HepG2 (cell line): ENCODE data around the gene MTHFS. TPM values are rescaled to one million over a fixed set of nuclear protein-coding genes. Genes with fewer than 3 reads are reported as not detected.

Experiments
- ATAC-seq: fragments of 200-7000 bp; cut with Tn5 transposase; 3 replicates; pipeline ENCODE4 v1.9.1; 2020; ENCODE audit warnings: mild to moderate bottlenecking, moderate library complexity
- BruUV-seq: library from RNA; stranded (reverse); fragments of 400-500 nt; replicated peaks from 2 replicates; lab custom pipeline; 2021; lab: Mats Ljungman, UMichigan
- CTCF ChIA-PET: fragments of 300-600 bp; formaldehyde crosslinking; extraction: SDS; loops from one replicate; lab custom pipeline; 2021; ENCODE audit warnings: low total read pairs, inconsistent platforms, low intra/inter-chr PET ratio; lab: Yijun Ruan, JAX
- POLR2A ChIA-PET: fragments of 350-600 bp; sonication (Branson Sonifier 250); formaldehyde crosslinking; loops from one replicate; lab custom pipeline; 2020; ENCODE audit warnings: antibody characterized with exemption, inconsistent platforms; lab: Yijun Ruan, JAX
- DNase-seq: peaks from one replicate; pipeline ENCODE4 v3.0.0-alpha.2; 2015; ENCODE audit warnings: low spot score
- FAIRE-seq: peaks from 3 replicates; lab custom pipeline; 2011; peaks lifted over from hg19 to GRCh38; lab: Jason Lieb, UNC
- H2AFZ ChIP-seq: one replicate; pipeline ENCODE4 v1.6.1; 2011; ENCODE audit warnings: low read length, inconsistent platforms
- H3K27ac ChIP-seq: fragments of 300-600 bp; 3 replicates; pipeline ENCODE4 v1.8.0; 2011; ENCODE audit warnings: mixed run types, mild to moderate bottlenecking, mixed read lengths, low read length, inconsistent platforms; ENCODE audit not compliant: insufficient read depth; ENCODE audit errors: extremely low read length
- H3K27me3 ChIP-seq, 2 experiments: fragments of 200-600 bp in 1 of 2; 2 replicates in 1 of 2; 3 replicates in 1 of 2; pipeline versions ENCODE4 v1.6.0 to v1.8.0; 2011; ENCODE audit warnings: low read length in 2 of 2, mild to moderate bottlenecking in 2 of 2, moderate library complexity in 2 of 2, inconsistent platforms in 1 of 2; ENCODE audit not compliant: insufficient read depth in 2 of 2, control insufficient read depth in 1 of 2
- H3K36me3 ChIP-seq, 2 experiments: fragments of 200-600 bp in 1 of 2; replicated peaks in 1 of 2; 2 replicates in 1 of 2; 3 replicates in 1 of 2; pipeline versions ENCODE4 v1.5.1 to v1.8.0; 2011; ENCODE audit warnings: low read length in 2 of 2, inconsistent platforms in 1 of 2; ENCODE audit not compliant: insufficient read depth in 2 of 2, control insufficient read depth in 1 of 2
- H3K4me1 ChIP-seq: 2 replicates; pipeline ENCODE4 v1.5.1; 2012; ENCODE audit warnings: low read length, inconsistent platforms; ENCODE audit not compliant: insufficient read depth
- H3K4me2 ChIP-seq: 2 replicates; pipeline ENCODE4 v1.6.0; 2011; ENCODE audit warnings: low read depth, low read length, inconsistent platforms
- H3K4me3 ChIP-seq, 3 experiments: fragments of 200-600 bp in 1 of 3; sonication (generic), shearing (Covaris generic) in 1 of 3; replicated peaks in 1 of 3; 2 replicates each; pipeline ENCODE4 v1.5.1; 2011 to 2016; ENCODE audit warnings: low read length in 3 of 3, inconsistent platforms in 2 of 3, low read depth in 2 of 3, mild to moderate bottlenecking in 2 of 3, control low read depth in 1 of 3, mixed read lengths in 1 of 3; ENCODE audit not compliant: insufficient read depth in 1 of 3
- H3K79me2 ChIP-seq: one replicate; pipeline ENCODE4 v1.6.1; 2011; ENCODE audit warnings: low read length, inconsistent platforms; ENCODE audit not compliant: insufficient read depth
- H3K9ac ChIP-seq: 2 replicates; pipeline ENCODE4 v1.6.0; 2011; ENCODE audit warnings: mild to moderate bottlenecking, low read depth, low read length, inconsistent platforms; ENCODE audit not compliant: insufficient read depth
- H3K9me3 ChIP-seq: 2 replicates; pipeline ENCODE4 v1.5.1; 2012; ENCODE audit warnings: mild to moderate bottlenecking, low read length
- H4K20me1 ChIP-seq: 2 replicates; pipeline ENCODE4 v1.6.0; 2011; ENCODE audit warnings: inconsistent platforms, mild to moderate bottlenecking, low read length, moderate library complexity; ENCODE audit not compliant: insufficient read depth
- CBX5 ChIP-seq: sonication (generic); formaldehyde crosslinking; IDR thresholded peaks from 2 replicates; pipeline ENCODE4 v1.4.0; 2020; ENCODE audit warnings: missing genetic modification reagents, borderline replicate concordance
- GLI4 ChIP-seq: sonication (generic); formaldehyde crosslinking; IDR thresholded peaks from 2 replicates; pipeline ENCODE4 v1.5.1; 2020; ENCODE audit warnings: missing genetic modification reagents, mild to moderate bottlenecking, moderate library complexity, borderline replicate concordance
- HBP1 ChIP-seq: IDR thresholded peaks from 2 replicates; pipeline ENCODE4 v1.6.1; 2016; ENCODE audit warnings: low read depth, control low read depth
- HNRNPH1 ChIP-seq: fragments of 200-400 bp; formaldehyde crosslinking; optimal IDR thresholded peaks from 2 replicates; pipeline ENCODE3; 2017; ENCODE audit warnings: mild to moderate bottlenecking, low read depth, low read length
- KDM1A ChIP-seq: IDR thresholded peaks from 2 replicates; pipeline ENCODE4 v1.6.1; 2016; ENCODE audit warnings: missing compliant biosample characterization
- MED13 ChIP-seq: sonication (generic); formaldehyde crosslinking; IDR thresholded peaks from 2 replicates; pipeline ENCODE4 v1.5.0; 2020; ENCODE audit warnings: missing genetic modification reagents
- NPAS2 ChIP-seq: sonication (generic); formaldehyde crosslinking; IDR thresholded peaks from 2 replicates; pipeline ENCODE4 v1.8.0; 2022; ENCODE audit warnings: mild to moderate bottlenecking, missing genetic modification reagents, borderline replicate concordance
- NR3C1 ChIP-seq: sonication (generic); formaldehyde crosslinking; IDR thresholded peaks from 2 replicates; pipeline ENCODE4 v1.4.0; 2020; ENCODE audit warnings: missing genetic modification reagents
- RAD21 ChIP-seq: fragments of 450-650 bp; formaldehyde crosslinking; IDR thresholded peaks from 2 replicates; pipeline ENCODE4 v1.5.0; 2020; ENCODE audit warnings: mild to moderate bottlenecking
- REL ChIP-seq: sonication (generic); formaldehyde crosslinking; conservative IDR thresholded peaks from 2 replicates; pipeline ENCODE4 v1.8.0; 2022; ENCODE audit warnings: mild to moderate bottlenecking, missing genetic modification reagents, moderate library complexity
- RERE ChIP-seq: IDR thresholded peaks from 2 replicates; pipeline ENCODE4 v1.6.1; 2016; ENCODE audit warnings: low read depth, missing genetic modification reagents, missing compliant biosample characterization
- ZFY ChIP-seq: sonication (generic); formaldehyde crosslinking; IDR thresholded peaks from 2 replicates; pipeline ENCODE4 v1.4.0; 2020; ENCODE audit warnings: missing genetic modification reagents
- ZNF414 ChIP-seq: sonication (generic); formaldehyde crosslinking; IDR thresholded peaks from 2 replicates; pipeline ENCODE4 v1.5.0; 2020; ENCODE audit warnings: missing genetic modification reagents
- ZNF546 ChIP-seq: sonication (generic); formaldehyde crosslinking; conservative IDR thresholded peaks from 2 replicates; pipeline ENCODE4 v1.8.1; 2023; ENCODE audit warnings: mild to moderate bottlenecking, missing genetic modification reagents
- ZNF737 ChIP-seq: sonication (generic); formaldehyde crosslinking; IDR thresholded peaks from 2 replicates; pipeline ENCODE4 v1.5.0; 2020; ENCODE audit warnings: missing genetic modification reagents, mild to moderate bottlenecking, borderline replicate concordance
- ZNF782 ChIP-seq: sonication (generic); formaldehyde crosslinking; IDR thresholded peaks from 2 replicates; pipeline ENCODE4 v1.4.0; 2020; ENCODE audit warnings: missing genetic modification reagents, mild to moderate bottlenecking, borderline replicate concordance
- WGBS: methylation state at CpG from one replicate; pipeline ENCODE4 v1.1.6; 2017; ENCODE audit warnings: low lambda C conversion rate; 5-methylcytosine and 5-hydroxymethylcytosine counted together
- in situ Hi-C: cut with HindIII; loops from 2 replicates; pipeline ENCODE4 v1.10.0; 2017; ENCODE audit warnings: low pct_unique_long_range_greater_than_20kb; ENCODE audit not compliant: extremely low pct_ligation_motif_present
- intact Hi-C: fragments of 100-400 bp; cut with micrococcal nuclease; formaldehyde crosslinking; loops from one replicate; pipeline ENCODE4 v1.10.0; 2022; ENCODE audit not compliant: unreplicated experiment
- polyA plus RNA-seq, 8 experiments: library from polyadenylated mRNA; depleted of rRNA in 3 of 8; stranded (reverse) in 7 of 8; unstranded in 1 of 8; fragments of >200 nt; fragmentation: Illumina TruSeq in 4 of 8; extraction: Trizol in 4 of 8; gene quantifications; 2 replicates each; pipeline versions ENCODE4 v1.2.1 to v1.2.3, GENCODE V29; 2011 to 2016; ENCODE audit warnings: low read depth in 4 of 8, missing spikeins in 1 of 8, mixed read lengths in 1 of 8; ENCODE audit not compliant: insufficient read depth in 1 of 8
- total RNA-seq, 5 experiments: library from RNA; depleted of rRNA; stranded (reverse); fragments of >200 nt; fragmentation: Illumina TruSeq; extraction: Trizol; gene quantifications; 2 replicates each; pipeline ENCODE4 v1.2.3, GENCODE V29; 2016; ENCODE audit warnings: low read depth in 1 of 5

The MTHFS gene
- total and polyA plus RNA-seq, 2 of the 13 experiments (the other 11 are each of a cell fraction or from before 2014, with no cell fraction given) = 37.0 to 49.7 TPM

- no peaks in the 10 kb centered on the region for H3K27me3 ChIP-seq
- no peak overlapping the region for H3K27ac ChIP-seq
- H3K9me3 ChIP-seq = no peaks in the 10 kb centered on the region
- peak; percentile 86 for FAIRE-seq
- intact Hi-C loops (loop anchor here (1.0 to 5.0 kb wide), 3 partner anchors 139 to 513 kb away; no protein-coding TSS in a partner anchor), in situ Hi-C loops (no loop called here)
- peaks cover 7% of the 10 kb centered on the region for H3K79me2 ChIP-seq
- no peak overlapping the region for H3K9ac ChIP-seq
- no peaks in the 10 kb centered on the region; the same call in 1 of the 2 replicates for H4K20me1 ChIP-seq
- no peak overlapping the region for H3K4me2 ChIP-seq
- no peak overlapping the region for H2AFZ ChIP-seq
- no TSS peak for BruUV-seq
- peaks cover 5 to 28% of the 10 kb centered on the region in 2 experiments; a peak in 4 of 5 replicates for H3K36me3 ChIP-seq
- peak; percentile 98 for ATAC-seq
- WGBS = 55% methylated on average over 8 of the region's 8 CpGs
- peak; percentile 58 for DNase-seq
- ChIA-PET POLR2A (interaction anchor here (0.8 to 1.3 kb wide), 5 partner anchors 20 to 473 kb away, joined by 3 to 5 read pairs (median 4); no protein-coding TSS in a partner anchor), CTCF (interaction anchor here (1.4 to 1.9 kb wide), 3 partner anchors 43 to 473 kb away, joined by 3 to 8 read pairs (median 6); partner anchors contain the start of gene MTHFS)
- H3K4me1 ChIP-seq = peaks cover 9% of the 10 kb centered on the region
- H3K4me3 ChIP-seq = no peak overlapping the region
- TF ChIP-seq GLI4 (CRISPR knock-in tag) (no peak), NPAS2 (CRISPR knock-in tag) (no peak), CBX5 (CRISPR knock-in tag) (no peak), MED13 (CRISPR knock-in tag) (no peak), KDM1A (no peak), REL (no peak), RERE (CRISPR knock-in tag) (no peak), ZNF737 (CRISPR knock-in tag) (no peak), NR3C1 (CRISPR knock-in tag) (no peak), HBP1 (CRISPR knock-in tag) (no peak), ZNF546 (CRISPR knock-in tag) (no peak), ZFY (CRISPR knock-in tag) (0 out of 2 replicates have a peak, but pooled peaks have one; percentile 22), RAD21 (CRISPR knock-in tag) (peak; percentile 63; the same call in 1 of the 2 replicates), ZNF414 (CRISPR knock-in tag) (no peak), ZNF782 (CRISPR knock-in tag) (no peak), HNRNPH1 (no peak)
Observed at GRCh38 chr15:79853492-79854328, 43.1 kb downstream of the MTHFS start.
